Keratinocyte (primary cell): Measurements from ENCODE around the gene UBR2. TPM values are rescaled to one million over a fixed set of nuclear protein-coding genes. Genes with fewer than 3 reads are reported as not detected.
A peak's percentile ranks its signal among the peaks of the same experiment; 100 is the strongest.

ENCODE experiments used
- DNase-seq: peaks from one replicate; pipeline ENCODE4 v3.0.0-alpha.2; 2011; ENCODE audit warnings: low read depth, missing footprints, low spot score
- FAIRE-seq: peaks from 2 replicates; lab custom pipeline; 2011; peaks lifted over from hg19 to GRCh38; lab: Jason Lieb, UNC
- H2AFZ ChIP-seq: 2 replicates; pipeline ENCODE4 v1.6.0; 2012; ENCODE audit warnings: low read length, control low read depth, inconsistent platforms; ENCODE audit not compliant: control insufficient read depth
- H3K27ac ChIP-seq: 2 replicates; pipeline ENCODE4 v1.5.1; 2011; ENCODE audit warnings: low read length; ENCODE audit not compliant: control insufficient read depth, insufficient read depth
- H3K27me3 ChIP-seq: 3 replicates; pipeline ENCODE4 v1.6.0; 2011; ENCODE audit warnings: low read length; ENCODE audit not compliant: control insufficient read depth, insufficient read depth; ENCODE audit errors: extremely low read depth
- H3K36me3 ChIP-seq, 2 experiments: 2 replicates in 1 of 2; 3 replicates in 1 of 2; pipeline ENCODE4 v1.5.1; 2011; ENCODE audit warnings: low read length in 2 of 2, mild to moderate bottlenecking in 1 of 2; ENCODE audit not compliant: control insufficient read depth in 2 of 2, insufficient read depth in 2 of 2; ENCODE audit errors: extremely low read depth in 1 of 2
- H3K4me1 ChIP-seq: 3 replicates; pipeline ENCODE4 v1.5.1; 2011; ENCODE audit warnings: low read length; ENCODE audit not compliant: control insufficient read depth, insufficient read depth; ENCODE audit errors: extremely low read depth
- H3K4me2 ChIP-seq: 3 replicates; pipeline ENCODE4 v1.6.0; 2011; ENCODE audit warnings: low read depth, low read length; ENCODE audit not compliant: control insufficient read depth, insufficient read depth; ENCODE audit errors: extremely low read depth
- H3K4me3 ChIP-seq, 3 experiments: fragments of 200-600 bp in 1 of 3; sonication (generic) in 1 of 3; 2 replicates in 2 of 3; 3 replicates in 1 of 3; pipeline ENCODE4 v1.5.1; 2011 to 2016; ENCODE audit warnings: low read length in 3 of 3, mild to moderate bottlenecking in 3 of 3, control low read depth in 2 of 3, inconsistent platforms in 1 of 3, low read depth in 1 of 3, mixed read lengths in 1 of 3, mixed run types in 1 of 3, moderate library complexity in 1 of 3; ENCODE audit not compliant: control insufficient read depth in 2 of 3, insufficient read depth in 2 of 3; ENCODE audit errors: extremely low read depth in 1 of 3
- H3K79me2 ChIP-seq: 2 replicates; pipeline ENCODE4 v1.6.0; 2012; ENCODE audit warnings: low read length; ENCODE audit not compliant: control insufficient read depth, insufficient read depth
- H3K9ac ChIP-seq: 3 replicates; pipeline ENCODE4 v1.6.0; 2011; ENCODE audit warnings: low read length; ENCODE audit not compliant: control insufficient read depth, insufficient read depth; ENCODE audit errors: extremely low read depth
- H3K9me1 ChIP-seq: 3 replicates; pipeline ENCODE4 v1.6.0; 2011; ENCODE audit warnings: low read length; ENCODE audit not compliant: control insufficient read depth, insufficient read depth; ENCODE audit errors: extremely low read depth
- H3K9me3 ChIP-seq: 2 replicates; pipeline ENCODE4 v1.5.1; 2012; ENCODE audit warnings: low read depth, low read length; ENCODE audit not compliant: control insufficient read depth
- H4K20me1 ChIP-seq: 3 replicates; pipeline ENCODE4 v1.6.0; 2011; ENCODE audit warnings: low read length; ENCODE audit not compliant: control insufficient read depth, insufficient read depth; ENCODE audit errors: extremely low read depth
- CTCF ChIP-seq, 3 experiments: IDR thresholded peaks in 1 of 3; conservative IDR thresholded peaks in 1 of 3; optimal IDR thresholded peaks in 1 of 3; 2 replicates in 2 of 3; 3 replicates in 1 of 3; pipeline versions ENCODE3 to v1.5.1; 2011; ENCODE audit warnings: low read length in 3 of 3, mild to moderate bottlenecking in 3 of 3, moderate library complexity in 2 of 3, control low read depth in 1 of 3, inconsistent platforms in 1 of 3; ENCODE audit not compliant: insufficient read depth in 2 of 3; ENCODE audit errors: extremely low read depth in 1 of 3
- EZH2 ChIP-seq: IDR thresholded peaks from one replicate; pipeline ENCODE4 v1.6.1; 2012; ENCODE audit warnings: inconsistent platforms, mild to moderate bottlenecking, low read length, moderate library complexity
- dilution Hi-C: fragments of 300-500 bp; cut with MboI; formaldehyde crosslinking; loops from one replicate; pipeline ENCODE4 v1.7.0; 2020; ENCODE audit warnings: low sequenced_read_pairs; ENCODE audit not compliant: extremely low pct_ligation_motif_present
- polyA plus RNA-seq, 5 experiments: library from polyadenylated mRNA; depleted of rRNA in 3 of 5; stranded (reverse) in 3 of 5; stranded (forward) in 1 of 5; unstranded in 1 of 5; fragments of >200 nt; gene quantifications; 1 replicate in 1 of 5; 2 replicates in 3 of 5; 3 replicates in 1 of 5; pipeline versions ENCODE4 v1.2.1 to v1.2.3, GENCODE V29; 2011 to 2012; ENCODE audit warnings: missing spikeins in 2 of 5, low read depth in 1 of 5, low replicate concordance in 1 of 5

Gene UBR2
- polyA plus RNA-seq, 1 donor (not counting 4 experiments of a cell fraction or from before 2014, with no cell fraction given): 21.6 TPM

- Histone ChIP-seq H3K4me3 (no peak overlapping the region), H3K9me1 (no peaks in the 10 kb centered on the region)
Measured at GRCh38 chr6:42519779-42520178, 44.0 kb upstream of the UBR2 start.

GRCh38 chr6:42520786-42521607 lies 42.8 kb upstream of the UBR2 start:
- H3K4me3 ChIP-seq: no peak overlapping the region
- H3K9me1 ChIP-seq: no peaks in the 10 kb centered on the region
- FAIRE-seq (no peak), DNase-seq (peak; percentile 19)
- H3K4me1 ChIP-seq: peaks cover 5% of the 10 kb centered on the region
- no peaks in the 10 kb centered on the region for H3K79me2 ChIP-seq
- no peak overlapping the region for H2AFZ ChIP-seq
- TF ChIP-seq CTCF (optimal IDR thresholded peaks at IDR 0.05 in 1 of 3, IDR thresholded peaks at IDR 0.05 in 1 of 3, conservative IDR thresholded peaks at IDR 0.05 in 1 of 3; ENCODE audit: extremely low read depth in 1 of 3, insufficient read depth in 2 of 3, low read length in 3 of 3) (no peak), EZH2 (no peak)
- peak overlapping the region; percentile 21 for H3K27ac ChIP-seq
- H3K36me3 ChIP-seq: no peaks in the 10 kb centered on the region
- H3K9me3 ChIP-seq: no peaks in the 10 kb centered on the region
- peak overlapping the region; percentile 25 for H3K4me2 ChIP-seq
- dilution Hi-C loops: no loop called here
- no peaks in the 10 kb centered on the region for H4K20me1 ChIP-seq
- no peaks in the 10 kb centered on the region for H3K27me3 ChIP-seq
- no peak overlapping the region for H3K9ac ChIP-seq

More at GRCh38 chr6:42519779-42520178, 44.0 kb upstream of the UBR2 start:
- Histone ChIP-seq H3K27me3 (no peaks in the 10 kb centered on the region), H3K36me3 (no peaks in the 10 kb centered on the region), H3K27ac (no peak overlapping the region), H3K9ac (no peak overlapping the region), H4K20me1 (no peaks in the 10 kb centered on the region), H3K79me2 (no peaks in the 10 kb centered on the region), H3K4me1 (peaks cover 5% of the 10 kb centered on the region), H3K9me3 (no peaks in the 10 kb centered on the region), H2AFZ (no peak overlapping the region), H3K4me2 (no peak overlapping the region)
- no peak for DNase-seq
- dilution Hi-C loops: no loop called here
- TF ChIP-seq EZH2 (no peak), CTCF (optimal IDR thresholded peaks at IDR 0.05 in 1 of 3, IDR thresholded peaks at IDR 0.05 in 1 of 3, conservative IDR thresholded peaks at IDR 0.05 in 1 of 3; ENCODE audit: extremely low read depth in 1 of 3, insufficient read depth in 2 of 3, low read length in 3 of 3) (no peak)
- no peak for FAIRE-seq
